ENCODE measurements around the gene CDCA7L.
"Not testable (repeated sequence)": the region's sequence is repeated elsewhere in the genome, so short reads cannot be mapped to it uniquely, and the experiment has no call there.

Gene CDCA7L

GRCh38 chr7:21943436-21943835, 2.3 kb downstream of the CDCA7L start:
- no peak for DNase-seq

GRCh38 chr7:21942955-21943354, 2.7 kb downstream of the CDCA7L start:
- DNase-seq = no peak

GRCh38 chr7:21941611-21942141, 4.0 kb downstream of the CDCA7L start:
- no peak for DNase-seq

DNA sequence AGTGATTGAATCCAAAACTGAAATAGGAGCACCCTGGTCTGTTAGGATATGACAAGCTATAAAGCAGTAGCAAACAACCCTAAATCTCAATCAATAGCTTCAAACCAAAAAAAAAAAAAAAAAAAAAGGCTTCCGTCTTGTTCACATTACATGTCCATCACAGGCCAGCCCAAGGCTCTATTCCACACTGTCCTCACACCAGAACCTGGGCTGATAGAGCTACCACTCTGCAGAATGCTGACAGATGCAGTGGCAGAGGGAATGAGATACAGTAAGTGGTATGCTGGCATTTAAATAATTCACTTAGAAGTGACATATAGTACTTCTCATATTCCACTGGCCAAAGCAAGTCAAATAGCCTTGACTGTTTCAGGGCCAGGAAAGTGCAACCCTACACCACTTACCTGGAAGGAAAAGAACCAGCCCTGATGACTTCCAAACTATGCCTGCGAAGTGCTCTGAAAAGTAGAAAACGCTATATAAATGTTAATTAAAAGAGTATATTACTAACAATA, 5.8 kb downstream of the CDCA7L start:
- no peak for DNase-seq

DNA sequence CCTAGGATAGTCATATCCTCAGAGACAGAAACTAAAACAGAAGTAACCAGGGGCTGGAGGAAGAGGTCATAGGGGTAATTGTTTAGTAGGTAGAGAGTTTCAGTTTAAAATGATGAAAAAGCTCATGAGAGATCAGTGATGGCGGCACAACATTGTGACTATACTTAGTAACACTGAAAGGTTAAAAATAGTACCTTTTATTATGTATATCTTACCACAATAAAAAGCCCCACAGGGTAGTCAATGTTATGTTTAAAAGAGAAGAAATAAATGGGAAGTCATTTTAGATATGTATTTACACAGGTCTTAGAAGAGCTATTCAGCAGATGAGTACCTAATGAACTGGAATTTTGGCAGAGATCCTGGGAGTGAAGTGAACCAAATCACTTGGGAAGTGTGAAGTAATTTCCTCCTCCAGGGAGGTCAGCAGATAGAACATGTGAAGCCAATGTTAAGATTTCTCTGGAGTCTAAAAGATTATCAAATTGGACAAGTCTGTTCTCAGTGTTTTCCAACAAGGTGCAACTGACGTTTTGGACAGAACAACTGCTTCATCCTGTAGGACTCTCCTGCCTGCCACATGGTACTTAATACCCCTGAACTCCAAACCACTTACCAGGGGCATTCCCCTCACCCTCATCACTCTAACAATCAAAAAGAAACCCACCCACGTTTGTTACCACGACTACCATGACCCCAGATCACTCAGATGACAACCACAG, 6.4 kb downstream of the CDCA7L start:
- no peak for DNase-seq

GRCh38 chr7:21938463-21938862, 7.2 kb downstream of the CDCA7L start:
- DNase-seq = no peak

GRCh38 chr7:21934808-21935207, 10.9 kb downstream of the CDCA7L start:
- DNase-seq = no peak

DNA sequence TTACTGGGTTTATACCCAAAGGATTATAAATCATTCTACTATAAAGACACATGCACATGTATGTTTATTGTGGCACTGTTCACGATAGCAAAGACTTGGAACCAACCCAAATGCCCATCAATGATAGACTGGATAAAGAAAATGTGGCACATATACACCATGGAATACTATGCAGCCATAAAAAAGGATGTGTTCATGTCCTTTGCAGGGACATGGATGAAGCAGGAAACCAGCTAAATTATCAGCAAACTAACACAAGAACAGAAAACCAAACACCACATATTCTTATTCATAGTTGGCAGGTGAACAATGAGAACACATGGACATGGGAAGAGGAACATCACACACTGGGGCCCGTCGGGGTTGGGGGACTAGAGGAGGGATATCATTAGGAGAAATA, 12.4 kb downstream of the CDCA7L start:
- DNase-seq = not testable (repeated sequence)

GRCh38 chr7:21927693-21928092, 18.0 kb downstream of the CDCA7L start:
- DNase-seq = no peak

GRCh38 chr7:21926448-21926847, 19.3 kb downstream of the CDCA7L start:
- no peak for DNase-seq

- no peak for DNase-seq
These were observed 22.0 kb downstream of the CDCA7L start for GRCh38 chr7:21923658-21924057.

GRCh38 chr7:21922605-21923004, 23.1 kb downstream of the CDCA7L start:
- DNase-seq = no peak

GRCh38 chr7:21920936-21921335, 24.8 kb downstream of the CDCA7L start:
- DNase-seq = no peak

DNA sequence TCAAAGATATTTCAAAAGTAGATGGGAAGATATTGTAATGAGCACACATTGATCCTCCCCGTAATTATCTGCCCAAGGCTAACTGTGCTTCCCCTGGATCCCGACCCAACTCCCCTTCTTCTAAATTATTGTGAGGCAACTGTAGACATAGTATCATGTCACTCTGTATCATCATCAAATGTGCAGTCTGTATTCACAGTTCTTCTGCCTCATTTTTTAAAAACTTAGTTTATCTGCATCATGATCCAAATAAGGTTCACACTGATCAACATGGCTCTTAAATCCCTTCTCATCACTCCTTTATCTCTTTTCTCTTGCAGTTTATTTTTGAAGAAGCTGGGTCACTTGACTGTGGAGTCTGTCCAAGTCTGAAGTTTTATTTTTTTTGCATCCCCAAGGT, 27.5 kb downstream of the CDCA7L start:
- no peak for DNase-seq

GRCh38 chr7:21916629-21917028, 29.1 kb downstream of the CDCA7L start:
- DNase-seq = no peak

DNA sequence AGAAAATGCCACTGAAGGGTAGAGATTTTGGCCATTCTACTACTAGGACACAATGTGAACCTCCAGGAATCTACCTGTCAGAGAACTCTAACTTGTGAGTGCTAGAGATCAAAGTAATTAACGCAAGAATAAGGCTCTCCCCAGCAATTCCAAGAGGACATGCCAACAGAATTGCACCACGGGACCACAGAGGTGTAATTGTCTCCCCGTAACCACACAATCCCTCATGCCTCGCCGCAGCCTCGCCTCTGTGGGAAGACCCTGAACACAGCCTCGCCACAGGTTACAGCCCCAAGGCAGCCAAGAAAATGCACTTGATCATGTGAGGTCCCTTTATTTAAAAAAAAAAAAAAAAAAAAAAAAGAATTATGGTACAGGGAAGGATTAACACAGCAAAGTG, 29.5 kb downstream of the CDCA7L start:
- DNase-seq = no peak

GRCh38 chr7:21915140-21915539, 30.6 kb downstream of the CDCA7L start:
- DNase-seq = no peak

DNA sequence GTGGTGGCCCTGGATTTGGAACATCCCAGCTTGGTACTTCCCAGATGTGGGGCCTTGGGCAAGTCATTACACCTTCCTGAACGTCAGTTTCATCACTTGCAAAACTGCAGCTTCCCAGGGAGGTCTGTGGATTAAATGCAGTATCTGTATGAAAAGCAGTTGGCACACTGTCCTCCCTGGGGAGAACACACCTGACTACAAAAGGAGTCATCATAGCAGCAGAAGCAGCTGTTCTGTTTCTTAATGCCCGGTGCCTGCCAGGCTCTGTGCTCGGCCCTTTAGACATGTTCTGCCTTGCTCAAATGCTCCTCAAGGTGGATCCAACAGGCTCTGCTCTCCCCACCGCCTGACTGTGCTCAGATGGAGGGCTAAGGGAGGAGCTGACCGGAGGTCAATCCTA, 31.0 kb downstream of the CDCA7L start:
- DNase-seq = no peak

DNA sequence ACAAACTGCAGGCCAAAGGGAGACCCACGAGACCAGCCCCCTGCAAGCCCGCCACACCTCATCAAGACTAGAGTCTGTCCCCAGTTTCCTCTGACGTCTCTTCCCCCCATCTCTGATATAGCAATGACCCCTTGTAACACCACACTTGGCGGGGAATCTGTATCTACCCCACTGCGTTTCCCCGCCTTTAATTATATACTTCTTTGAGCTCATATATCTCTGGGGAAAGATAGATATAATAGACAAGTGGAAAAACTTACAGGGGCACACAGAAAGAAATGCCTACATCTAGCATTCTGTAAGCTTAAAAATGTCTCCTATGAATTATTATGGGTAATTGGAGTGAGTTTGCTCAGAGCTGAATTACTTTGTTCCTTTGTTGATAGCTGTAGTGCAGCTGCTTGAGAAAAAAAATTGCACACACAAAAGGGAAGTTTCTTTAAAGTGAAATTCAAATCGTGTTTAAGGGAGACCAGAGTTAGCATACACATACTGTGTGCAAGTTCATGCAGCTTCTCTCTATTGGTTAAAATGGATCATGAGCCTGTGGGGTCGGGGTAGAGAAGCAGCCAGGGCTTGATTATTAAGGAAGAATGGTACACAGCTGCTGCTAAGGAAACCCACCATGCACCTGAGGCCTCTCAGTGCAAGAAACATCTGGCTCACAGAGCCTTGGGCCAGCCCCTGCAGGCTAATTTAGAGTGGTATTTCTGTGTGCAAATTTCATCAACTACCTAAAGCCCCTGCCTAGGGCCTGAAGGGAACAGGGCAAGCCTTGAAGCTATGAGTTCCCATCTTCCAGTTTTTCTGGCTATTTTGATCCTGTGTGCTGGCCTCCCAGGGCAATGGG, 32.5 kb downstream of the CDCA7L start:
- DNase-seq = no peak

- no peak for DNase-seq
These were observed 33.4 kb downstream of the CDCA7L start for GRCh38 chr7:21912305-21912704.

DNA sequence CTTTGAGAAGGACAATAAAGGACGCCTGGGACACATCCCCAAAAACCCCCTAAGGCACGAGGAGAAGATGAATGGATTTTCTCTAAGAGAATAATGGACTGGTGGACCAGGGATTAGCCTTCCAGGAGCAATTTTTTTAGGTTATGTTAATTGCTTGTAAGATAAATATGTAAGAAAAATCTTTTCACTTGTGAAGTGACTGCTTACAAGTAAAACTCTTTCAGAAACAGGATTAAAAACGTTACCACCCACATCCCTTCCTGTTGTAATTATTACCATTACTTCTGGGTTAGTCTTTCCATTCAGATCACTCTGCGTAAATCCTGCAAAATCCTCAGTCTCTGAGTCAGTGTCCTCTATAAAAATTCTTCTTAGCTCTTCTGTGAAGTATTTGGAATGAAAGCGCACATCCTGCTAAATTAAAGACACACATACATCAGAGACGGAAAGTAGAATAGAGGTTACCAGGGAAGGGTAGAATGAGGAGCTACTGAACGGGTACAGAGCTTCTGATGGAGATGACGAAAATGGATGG, 34.3 kb downstream of the CDCA7L start:
- no peak for DNase-seq

GRCh38 chr7:21910253-21910652, 35.4 kb downstream of the CDCA7L start:
- DNase-seq = no peak

- DNase-seq = no peak
These were observed 37.0 kb downstream of the CDCA7L start for GRCh38 chr7:21908746-21909145.

Measured in activated gamma-delta T cell treated with Interleukin-2 at 50 U/mL for 16 hours (primary cell).